Naive thymus-derived CD8-positive, alpha-beta T cell (primary cell): ENCODE results near the gene GLYATL1B. TPM values are rescaled to one million over a fixed set of nuclear protein-coding genes. Genes with fewer than 3 reads are reported as not detected.

ENCODE experiments used
- ATAC-seq, 2 donors: fragments of 150-1000 bp; cut with Tn5 transposase in 1 of 2; sonication (Bioruptor Pico), chemical (Tn5 transposase) in 1 of 2; 1 replicate in 1 of 2; 2 replicates in 1 of 2; pipeline ENCODE4 v1.10.0; 2021; ENCODE audit warnings: mild to moderate bottlenecking in 2 of 2, moderate library complexity in 2 of 2
- POLR2A ChIA-PET: fragments of 350-600 bp; sonication (Branson Sonifier 250); formaldehyde crosslinking; loops from one replicate; lab custom pipeline; 2021; ENCODE audit warnings: antibody characterized with exemption; lab: Charles Lee
- DNase-seq, 10 donors: peaks; one replicate each; pipeline versions ENCODE4 v3.0.0 to v3.0.0-alpha.2; 2020 to 2022
- H3K27ac Mint-ChIP-seq, 10 donors: one replicate each; pipeline ENCODE4 v1.8.0; 2020 to 2022; ENCODE audit warnings: mild to moderate bottlenecking in 10 of 10, mixed read lengths in 10 of 10, moderate library complexity in 4 of 10, inconsistent platforms in 1 of 10
- H3K27me3 Mint-ChIP-seq, 5 donors: one replicate each; pipeline ENCODE4 v1.8.0; 2021 to 2022; ENCODE audit warnings: mixed read lengths in 5 of 5
- H3K36me3 Mint-ChIP-seq, 3 donors: one replicate each; pipeline ENCODE4 v1.8.0; 2020 to 2022; ENCODE audit warnings: mixed read lengths in 3 of 3, mild to moderate bottlenecking in 2 of 3, inconsistent platforms in 1 of 3
- H3K4me1 Mint-ChIP-seq, 4 donors: one replicate each; pipeline ENCODE4 v1.8.0; 2021 to 2022; ENCODE audit warnings: mixed read lengths in 4 of 4
- H3K4me3 Mint-ChIP-seq, 10 donors: one replicate each; pipeline ENCODE4 v1.8.0; 2020 to 2022; ENCODE audit warnings: mild to moderate bottlenecking in 10 of 10, mixed read lengths in 10 of 10, moderate library complexity in 6 of 10, inconsistent platforms in 1 of 10
- H3K9me3 Mint-ChIP-seq, 9 donors: one replicate each; pipeline ENCODE4 v1.8.0; 2020 to 2022; ENCODE audit warnings: mixed read lengths in 9 of 9, mild to moderate bottlenecking in 3 of 9, inconsistent platforms in 1 of 9, moderate library complexity in 1 of 9
- polyA plus RNA-seq, 3 donors: library from polyadenylated mRNA; unstranded; fragments of 300-500 nt; fragmentation: Illumina TruSeq; gene quantifications; one replicate each; pipeline ENCODE4 v1.2.3, GENCODE V29; 2021
- total RNA-seq, 8 experiments: library from RNA in 2 of 8; stranded (reverse) in 2 of 8; gene quantifications; one replicate each; pipeline ENCODE4 v1.2.3 and lab custom pipeline; 2021 to 2026

The GLYATL1B gene
- total and polyA plus RNA-seq, 5 experiments from 2014 or later: not detected

DNA sequence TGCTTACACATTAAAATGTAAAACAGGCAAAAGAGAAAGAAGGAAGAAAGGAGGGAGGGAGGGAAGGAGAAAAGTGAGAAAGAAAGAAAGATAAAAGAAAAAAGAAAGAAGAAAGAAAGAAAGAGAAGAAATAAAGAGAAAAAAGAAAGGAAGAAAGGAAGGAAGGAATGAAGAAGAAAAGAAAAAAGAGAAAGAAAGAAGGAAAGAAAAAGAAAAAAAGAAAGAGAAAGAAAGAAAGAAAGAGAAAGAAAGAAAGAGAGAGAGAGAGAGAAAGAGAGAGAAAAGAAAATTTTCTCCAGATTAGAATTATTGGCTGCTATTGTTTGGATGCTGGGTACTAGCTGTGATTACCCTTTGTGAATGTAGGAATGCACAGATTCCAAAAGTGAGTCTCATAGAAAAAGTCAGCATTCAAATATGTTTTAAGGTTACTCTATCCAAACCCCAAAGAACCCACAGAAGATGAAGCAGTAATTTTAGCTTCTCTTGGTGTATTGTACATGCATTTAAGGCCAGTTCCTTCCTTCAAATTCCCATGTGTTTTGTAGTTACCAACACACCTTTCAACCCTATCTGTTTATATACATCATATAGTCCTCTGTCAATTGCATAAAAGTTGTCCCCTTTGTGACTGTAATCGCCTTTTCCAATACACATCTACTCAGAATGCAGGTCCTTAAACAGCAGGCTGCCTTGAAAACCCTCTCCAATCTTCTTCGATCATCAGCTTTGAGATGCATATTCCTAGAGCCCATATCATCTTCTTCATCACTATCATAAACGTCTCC lies 55.8 kb downstream of the GLYATL1B start:
- DNase-seq: no peak
- Mint-ChIP-seq H3K9me3 (no peaks in the 10 kb centered on the region), H3K27ac (peak overlapping the region; percentile 94 to 100 (median 98)), H3K27me3 (no peaks in the 10 kb centered on the region), H3K4me3 (peak overlapping the region; percentile 94 to 99 (median 97)), H3K36me3 (peaks cover 0 to 19% (median 4%) of the 10 kb centered on the region in 3 donors), H3K4me1 (peaks cover 27 to 54% (median 51%) of the 10 kb centered on the region in 4 donors)
- peak; percentile 0 for ATAC-seq
- POLR2A ChIA-PET: interaction anchor here (0.9 kb wide), 1 partner anchor 9 kb away, joined by 4 read pairs; no protein-coding TSS in a partner anchor

DNA sequence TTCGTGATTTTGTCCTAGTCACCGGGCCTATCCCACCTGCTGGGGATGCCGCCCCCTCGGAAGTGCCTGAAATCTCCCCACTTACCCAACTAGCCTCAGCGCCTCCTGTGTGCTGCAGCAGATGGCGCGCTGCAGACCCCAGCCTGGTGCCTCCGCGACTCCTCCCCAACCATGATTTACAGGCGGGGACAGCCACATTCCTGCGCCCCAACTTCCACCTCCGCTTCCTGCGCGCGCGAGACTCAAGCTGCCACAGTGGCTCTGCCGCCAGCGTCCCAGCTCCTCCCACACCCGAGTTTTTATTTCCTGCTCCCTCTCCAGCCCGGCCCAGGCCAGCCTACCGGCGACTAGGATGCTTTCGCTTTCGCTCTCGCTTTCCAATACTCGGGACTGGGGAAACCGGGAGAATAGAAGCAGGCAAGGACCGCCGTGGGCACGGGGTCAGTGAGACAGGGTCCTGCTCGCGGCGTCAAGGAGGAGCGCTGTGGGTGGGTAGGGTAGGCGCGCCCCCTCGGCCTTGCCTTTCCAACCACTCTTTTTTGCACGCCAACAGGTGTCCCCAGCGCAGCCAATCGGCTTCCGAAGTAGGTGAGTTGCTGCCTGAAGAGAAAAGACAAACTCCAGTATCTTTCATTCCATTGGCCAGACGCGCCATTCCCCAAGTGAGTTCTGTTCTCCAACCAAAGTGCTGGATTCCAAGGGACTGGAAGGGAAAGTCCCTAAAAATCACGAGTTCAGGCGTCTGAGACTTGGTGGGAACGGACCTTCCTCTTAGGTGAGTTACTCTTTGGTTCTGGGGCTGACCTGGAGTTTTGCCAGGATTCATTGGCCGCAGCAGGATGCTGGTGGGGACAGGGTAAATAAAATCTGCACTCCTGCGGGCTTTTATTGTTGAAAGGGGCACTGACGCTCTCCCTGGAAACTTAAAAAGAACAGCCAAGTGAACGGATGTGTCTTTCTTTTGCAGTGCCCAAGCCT lies 56.7 kb downstream of the GLYATL1B start, which contains the start of gene FAM111A:
FAM111A (plus strand) TSS at position 327 of the 978 bp plus-strand sequence. CDS start 6,017 bp downstream, outside the sequence.
- no peaks in the 10 kb centered on the region for H3K27me3 Mint-ChIP-seq
- ATAC-seq (peak; percentile 84 to 85), DNase-seq (peak; percentile 73 to 90 (median 87))
- POLR2A ChIA-PET: interaction anchor here (0.9 kb wide), 1 partner anchor 8 kb away, joined by 4 read pairs; no protein-coding TSS in a partner anchor
- peak within 1 kb of the TSS; percentile 94 to 99 (median 97) for H3K4me3 Mint-ChIP-seq
- no peaks in the 10 kb centered on the region for H3K9me3 Mint-ChIP-seq
- H3K27ac Mint-ChIP-seq: peak within 1 kb of the TSS; percentile 94 to 100 (median 98)
- peaks cover 2 to 21% (median 4%) of the 10 kb centered on the region in 3 donors for H3K36me3 Mint-ChIP-seq
- peaks cover 27 to 64% (median 52%) of the 10 kb centered on the region in 4 donors for H3K4me1 Mint-ChIP-seq

DNA sequence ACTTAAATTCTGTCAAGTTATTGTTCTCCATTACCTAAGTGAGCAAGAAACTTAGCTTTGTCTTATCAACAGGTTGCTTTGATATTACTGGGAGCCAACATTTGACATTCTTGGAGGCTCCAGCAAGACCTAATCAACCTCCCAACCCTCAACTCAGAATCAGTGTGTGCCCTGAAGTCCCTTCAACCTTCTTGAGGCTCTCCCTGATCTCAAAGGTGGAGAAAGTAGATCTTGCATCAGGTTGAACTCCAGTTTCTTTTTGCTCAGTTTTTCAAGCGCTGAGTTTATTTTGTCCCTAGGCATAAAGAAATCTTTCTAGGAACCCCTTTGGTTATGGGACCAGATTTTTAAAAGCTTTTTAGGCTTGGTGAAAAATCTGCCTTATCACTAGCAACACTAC lies 58.0 kb downstream of the GLYATL1B start:
- ATAC-seq (no peak), DNase-seq (no peak)
- Mint-ChIP-seq H3K27me3 (no peaks in the 10 kb centered on the region), H3K27ac (peak overlapping the region; percentile 94 to 100 (median 98)), H3K9me3 (no peaks in the 10 kb centered on the region), H3K4me3 (peak overlapping the region; percentile 94 to 99 (median 97)), H3K36me3 (peaks cover 4 to 28% (median 8%) of the 10 kb centered on the region in 3 donors), H3K4me1 (peaks cover 28 to 73% (median 52%) of the 10 kb centered on the region in 4 donors)
- POLR2A ChIA-PET: interaction anchor here (1.0 to 1.6 kb wide), 3 partner anchors 9 to 69 kb away, joined by 3 to 4 read pairs (median 3); partner anchors contain the start of gene MPEG1

Other genes starting within 250 kb of the GLYATL1B start
- not detected for gene GLYATL2, start 241.6 kb upstream of the GLYATL1B start, total RNA-seq
- not detected for gene GLYATL2, start 241.6 kb upstream of the GLYATL1B start, polyA plus RNA-seq
- not detected for gene GLYATL1, start 146.8 kb upstream of the GLYATL1B start, total RNA-seq
- not detected for gene GLYATL1, start 146.8 kb upstream of the GLYATL1B start, polyA plus RNA-seq
- 1 to 10 TPM; 2.9 to 4.6 TPM for gene FAM111B, start 20.9 kb downstream of the GLYATL1B start, total RNA-seq
- gene FAM111B, start 20.9 kb downstream of the GLYATL1B start, polyA plus RNA-seq: not detected
- 100 to 1,000 TPM; 113 to 117 TPM for gene FAM111A, start 56.5 kb downstream of the GLYATL1B start, total RNA-seq
- 10 to 100 TPM; 21.7 to 26.4 (median 22.9) TPM for gene FAM111A, start 56.5 kb downstream of the GLYATL1B start, polyA plus RNA-seq
- gene DTX4, start 85.8 kb downstream of the GLYATL1B start, total RNA-seq: 1 to 10 TPM; 3.3 to 3.5 TPM
- under 1 TPM; 0.02 to 0.64 (median 0.14) TPM for gene DTX4, start 85.8 kb downstream of the GLYATL1B start, polyA plus RNA-seq
- 1 to 10 TPM; 5.7 to 5.9 TPM for gene MPEG1, start 126.6 kb downstream of the GLYATL1B start, total RNA-seq
- under 1 TPM in 2 of 3 donors, not detected in 1; 0.30 to 0.44 TPM for gene MPEG1, start 126.6 kb downstream of the GLYATL1B start, polyA plus RNA-seq